Activated B cell treated with CpG ODN at 0.5 μM for 24 hours (primary cell): Measurements from ENCODE around the gene ITGAE. TPM values are rescaled to one million over a fixed set of nuclear protein-coding genes. Genes with fewer than 3 reads are reported as not detected.

Source experiments
- ATAC-seq: fragments of 200-7000 bp; cut with Tn5 transposase; one replicate; pipeline ENCODE4 v1.10.0; 2021; ENCODE audit warnings: low read depth, mild to moderate bottlenecking, moderate library complexity
- CTCF ChIA-PET: fragments of 350-600 bp; sonication (Branson Sonifier 250); formaldehyde crosslinking; loops from one replicate; lab custom pipeline; 2021; ENCODE audit warnings: antibody characterized with exemption; lab: Charles Lee
- POLR2A ChIA-PET: fragments of 350-600 bp; sonication (Branson Sonifier 250); formaldehyde crosslinking; loops from one replicate; lab custom pipeline; 2021; ENCODE audit warnings: antibody characterized with exemption; lab: Charles Lee
- DNase-seq: peaks from one replicate; pipeline ENCODE4 v3.0.0; 2022
- H3K27ac Mint-ChIP-seq: one replicate; pipeline ENCODE4 v1.8.0; 2020; ENCODE audit warnings: mixed read lengths
- H3K27me3 Mint-ChIP-seq: one replicate; pipeline ENCODE4 v1.8.0; 2021; ENCODE audit warnings: mixed read lengths
- H3K36me3 Mint-ChIP-seq: one replicate; pipeline ENCODE4 v1.8.0; 2021; ENCODE audit warnings: low read depth, mixed read lengths
- H3K4me1 Mint-ChIP-seq: one replicate; pipeline ENCODE4 v1.8.0; 2021; ENCODE audit warnings: mixed read lengths
- H3K4me3 Mint-ChIP-seq: one replicate; pipeline ENCODE4 v1.8.0; 2020; ENCODE audit warnings: mild to moderate bottlenecking, mixed read lengths
- H3K9me3 Mint-ChIP-seq: one replicate; pipeline ENCODE4 v1.8.0; 2020; ENCODE audit warnings: mixed read lengths
- CTCF ChIP-seq: fragments of 200-600 bp; IDR thresholded peaks from one replicate; pipeline ENCODE4 v1.8.0; 2022; ENCODE audit warnings: antibody characterized with exemption, mild to moderate bottlenecking
- intact Hi-C: fragments of 100-400 bp; cut with micrococcal nuclease; formaldehyde crosslinking; loops from one replicate; pipeline ENCODE4 v1.15.1; 2024
- total RNA-seq: library from RNA; stranded (reverse); gene quantifications from 2 replicates; pipeline ENCODE4 v1.2.3, GENCODE V29; 2022

ITGAE gene
- total RNA-seq, 1 donor from 2014 or later: 45.3 TPM

- CTCF ChIA-PET: no interaction called here
- intact Hi-C loops: no loop called here
- Mint-ChIP-seq H3K36me3 (no peaks in the 10 kb centered on the region), H3K27ac (no peak overlapping the region), H3K4me3 (no peak overlapping the region), H3K9me3 (no peaks in the 10 kb centered on the region), H3K27me3 (no peaks in the 10 kb centered on the region), H3K4me1 (no peaks in the 10 kb centered on the region)
- POLR2A ChIA-PET: interaction anchor here (0.7 kb wide), 1 partner anchor 20 kb away, joined by 6 read pairs; no protein-coding TSS in a partner anchor
- no peak for TF ChIP-seq CTCF
- DNase-seq: no peak
- no peak for ATAC-seq
These were observed 23.4 kb downstream of the ITGAE start for GRCh38 chr17:3777366-3778120.

GRCh38 chr17:3773966-3774365 is 27.0 kb downstream of the ITGAE start:
- H3K4me1 Mint-ChIP-seq: peaks cover 17% of the 10 kb centered on the region
- H3K27me3 Mint-ChIP-seq: no peaks in the 10 kb centered on the region
- CTCF ChIA-PET: no interaction called here
- H3K27ac Mint-ChIP-seq: no peak overlapping the region
- POLR2A ChIA-PET: no interaction called here
- no peak overlapping the region for H3K4me3 Mint-ChIP-seq
- ATAC-seq: no peak
- H3K36me3 Mint-ChIP-seq: no peaks in the 10 kb centered on the region
- no peak for DNase-seq
- no peaks in the 10 kb centered on the region for H3K9me3 Mint-ChIP-seq
- no peak for TF ChIP-seq CTCF
- intact Hi-C loops: no loop called here

GRCh38 chr17:3773511-3773910 is 27.5 kb downstream of the ITGAE start:
- Mint-ChIP-seq H3K4me3 (no peak overlapping the region), H3K36me3 (no peaks in the 10 kb centered on the region), H3K4me1 (peaks cover 17% of the 10 kb centered on the region), H3K27ac (no peak overlapping the region), H3K9me3 (no peaks in the 10 kb centered on the region), H3K27me3 (no peaks in the 10 kb centered on the region)
- ATAC-seq: no peak
- no peak for DNase-seq
- POLR2A ChIA-PET: no interaction called here
- CTCF ChIA-PET: interaction anchor here (0.6 kb wide), 1 partner anchor 75 kb away, joined by 4 read pairs; no protein-coding TSS in a partner anchor
- intact Hi-C loops: no loop called here
- TF ChIP-seq CTCF: no peak

GRCh38 chr17:3772764-3773163 is 28.2 kb downstream of the ITGAE start:
- ATAC-seq (no peak), DNase-seq (no peak)
- CTCF ChIA-PET: interaction anchor here (0.7 to 2.2 kb wide), 2 partner anchors 35 to 73 kb away, joined by 3 to 6 read pairs; partner anchors contain the start of gene NCBP3
- intact Hi-C loops: no loop called here
- POLR2A ChIA-PET: no interaction called here
- Mint-ChIP-seq H3K36me3 (no peaks in the 10 kb centered on the region), H3K9me3 (no peaks in the 10 kb centered on the region), H3K27ac (no peak overlapping the region), H3K27me3 (no peaks in the 10 kb centered on the region), H3K4me1 (peaks cover 17% of the 10 kb centered on the region), H3K4me3 (no peak overlapping the region)
- TF ChIP-seq CTCF: no peak

- no peaks in the 10 kb centered on the region for H3K9me3 Mint-ChIP-seq
- H3K4me1 Mint-ChIP-seq: peaks cover 17% of the 10 kb centered on the region
- ChIA-PET POLR2A (interaction anchor here (0.7 kb wide), 2 partner anchors 18 to 703 kb away, joined by 3 to 5 read pairs; no protein-coding TSS in a partner anchor), CTCF (interaction anchor here (2.2 kb wide), 1 partner anchor 33 kb away, joined by 6 read pairs; no protein-coding TSS in a partner anchor)
- H3K36me3 Mint-ChIP-seq: no peaks in the 10 kb centered on the region
- intact Hi-C loops: loop anchor here (2.0 kb wide), 1 partner anchor 52 kb away; no protein-coding TSS in a partner anchor
- H3K27me3 Mint-ChIP-seq: no peaks in the 10 kb centered on the region
- H3K27ac Mint-ChIP-seq: peak overlapping the region; percentile 73
- ATAC-seq (no peak), DNase-seq (no peak)
- no peak overlapping the region for H3K4me3 Mint-ChIP-seq
- TF ChIP-seq CTCF: no peak
These were observed 29.8 kb downstream of the ITGAE start for GRCh38 chr17:3771140-3771539.
